Activated CD8-positive, alpha-beta memory T cell treated with anti-CD3 and anti-CD28 coated beads, Interleukin-2, amount 50 U/mL, for 24 hours (primary cell): ENCODE results near the gene PDE10A.
"Not testable (repeated sequence)": the region's sequence is repeated elsewhere in the genome, so short reads cannot be mapped to it uniquely, and the experiment has no call there.

Source experiments
- DNase-seq: peaks from one replicate; pipeline ENCODE4 v3.0.0-alpha.2; 2020; ENCODE audit errors: extremely low read depth

PDE10A gene

DNA sequence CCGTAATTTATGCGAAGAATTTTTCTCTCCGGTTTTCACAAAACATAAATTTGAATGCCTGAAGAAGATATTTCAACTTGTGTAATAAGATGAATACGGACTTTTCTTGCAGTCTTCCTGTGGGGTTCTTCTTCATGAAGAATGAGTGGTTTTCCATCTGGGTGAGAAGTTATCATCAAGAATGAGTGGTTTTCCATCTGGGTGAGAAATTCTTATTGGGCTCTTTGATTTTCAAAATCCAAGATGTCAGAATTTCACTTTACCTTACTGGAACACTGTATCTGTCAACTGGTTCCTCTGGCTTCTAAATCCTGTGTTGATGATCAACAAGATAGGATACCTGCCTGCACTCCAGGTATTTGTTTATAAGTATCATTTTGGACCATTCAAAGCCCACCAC is 193.6 kb downstream of the PDE10A start:
- no peak for DNase-seq

DNA sequence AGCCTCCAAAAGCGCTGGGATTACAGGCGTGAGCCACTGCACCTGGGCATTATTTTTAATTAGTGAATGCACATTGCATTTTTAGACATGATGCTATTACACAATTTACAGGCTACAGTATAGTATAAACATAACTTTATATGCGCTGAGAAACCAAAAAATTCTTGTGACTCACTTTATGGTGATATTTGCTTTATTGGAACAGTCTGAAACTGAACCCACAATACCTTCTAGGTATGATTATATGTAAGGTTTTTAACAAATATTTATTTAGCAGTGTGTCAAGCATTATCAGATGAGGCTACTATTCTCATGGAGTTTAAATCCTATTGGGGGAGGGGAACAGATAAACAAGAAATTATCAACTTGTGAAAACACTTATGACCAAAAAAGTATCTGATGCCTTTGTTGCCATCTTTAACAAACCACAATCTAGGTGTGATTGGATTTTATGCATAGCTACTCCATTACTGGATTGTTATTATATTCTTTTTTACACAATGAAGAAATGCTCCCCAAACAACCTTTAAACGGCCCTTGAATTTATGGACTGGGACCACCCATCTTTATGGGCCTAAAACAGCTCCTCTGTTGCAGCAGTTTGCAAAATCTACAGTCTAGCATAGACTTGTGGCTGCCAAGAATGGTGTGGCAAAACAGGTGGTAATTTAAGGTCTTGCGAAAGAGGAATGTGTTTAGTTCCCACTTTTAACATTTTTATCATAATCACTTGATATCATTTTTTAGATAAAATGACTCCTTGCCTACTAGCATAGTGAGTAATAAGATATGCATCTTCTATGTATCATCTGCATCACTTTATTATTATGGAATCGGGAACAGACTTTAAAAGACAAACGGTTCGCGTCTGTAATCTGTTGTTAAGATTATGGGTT is 194.5 kb downstream of the PDE10A start:
- no peak for DNase-seq

DNA sequence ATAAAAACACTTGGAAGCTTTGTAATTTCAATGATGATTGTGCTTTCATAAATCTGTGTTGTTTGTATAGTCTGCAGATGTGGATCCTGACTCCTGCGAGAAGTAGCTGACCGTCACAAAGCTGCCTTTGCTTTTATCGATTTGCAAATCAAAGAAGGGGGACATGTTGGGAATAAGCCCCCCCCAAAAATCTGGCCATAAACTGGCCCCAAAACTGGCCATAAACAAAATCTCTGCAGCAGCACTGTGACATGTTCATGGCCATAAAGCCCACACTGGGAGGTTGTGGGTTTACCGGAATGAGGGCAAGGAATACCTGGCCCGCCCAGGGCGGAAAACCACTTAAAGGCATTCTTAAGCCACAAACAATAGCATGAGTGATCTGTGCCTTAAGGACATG is 199.5 kb downstream of the PDE10A start:
- not testable (repeated sequence) for DNase-seq

DNA sequence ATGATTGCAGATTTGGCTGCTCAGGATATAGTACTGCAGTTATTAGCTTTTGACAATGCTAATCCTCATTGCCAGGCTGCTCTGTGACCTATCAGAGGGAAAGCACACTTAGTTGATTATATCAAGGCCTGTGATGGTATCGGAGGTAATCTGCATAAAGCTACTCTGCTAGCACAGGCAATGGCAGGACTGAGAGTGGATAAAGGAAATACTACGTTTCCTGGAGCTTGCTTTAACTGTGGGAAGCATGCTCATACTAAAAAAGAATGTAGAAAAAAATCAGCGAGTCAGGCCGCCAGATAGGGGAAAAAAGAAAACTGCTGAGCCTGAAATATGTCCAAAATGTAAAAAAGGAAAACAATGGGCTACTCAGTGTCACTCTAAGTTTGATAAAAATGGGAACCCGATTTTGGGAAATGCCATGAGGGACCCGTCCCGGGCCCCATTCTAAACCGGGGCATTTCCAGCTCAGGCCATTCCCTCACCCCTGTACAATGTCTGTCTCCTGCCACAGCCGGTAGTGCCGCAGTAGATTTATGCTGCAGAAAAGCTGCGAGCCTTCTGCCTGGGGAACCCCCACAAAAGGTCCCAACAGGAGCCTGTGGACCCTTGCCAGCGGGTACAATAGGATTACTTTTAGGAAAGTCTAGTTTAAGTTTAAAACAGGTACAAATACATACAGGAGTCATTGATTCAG is 203.3 kb downstream of the PDE10A start:
- DNase-seq, result not testable (repeated sequence)

DNA sequence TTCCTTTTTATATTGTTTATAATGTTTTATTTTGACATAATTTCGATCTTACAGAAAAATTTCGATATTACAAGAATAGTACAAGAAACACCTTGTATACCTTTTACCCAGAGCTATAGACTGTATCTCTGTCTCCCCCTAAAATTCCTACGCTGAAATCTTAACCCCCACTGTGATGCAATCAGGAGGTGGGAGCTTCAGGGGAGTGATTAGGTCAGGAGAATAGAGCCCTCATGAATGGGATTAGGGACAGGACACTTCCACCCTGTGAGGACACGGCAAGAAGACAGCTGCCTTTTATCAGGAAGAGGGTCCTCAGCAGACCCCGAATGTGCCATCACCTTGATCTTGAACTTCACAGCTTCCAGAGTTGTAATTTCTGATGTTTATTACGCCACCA is 204.9 kb downstream of the PDE10A start:
- no peak for DNase-seq

DNA sequence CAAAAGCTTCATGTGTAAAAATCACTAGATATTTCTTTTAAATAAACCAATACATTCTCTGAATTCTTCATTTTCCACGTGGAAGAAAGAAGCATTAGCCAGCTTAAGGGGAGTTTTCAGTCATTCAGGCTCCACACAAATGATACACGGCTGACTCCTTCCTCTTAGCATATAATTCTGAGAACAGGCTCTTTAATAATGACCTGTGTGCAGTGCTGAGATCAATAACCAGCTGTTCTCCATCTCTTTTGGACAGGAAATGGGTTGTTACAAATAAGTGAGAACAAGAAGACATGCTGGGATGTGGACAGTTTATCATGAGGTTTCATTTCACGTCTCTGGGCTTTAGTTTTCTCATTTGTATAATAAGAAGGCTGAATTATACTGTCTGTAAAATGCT is 206.8 kb downstream of the PDE10A start:
- DNase-seq, result no peak

DNA sequence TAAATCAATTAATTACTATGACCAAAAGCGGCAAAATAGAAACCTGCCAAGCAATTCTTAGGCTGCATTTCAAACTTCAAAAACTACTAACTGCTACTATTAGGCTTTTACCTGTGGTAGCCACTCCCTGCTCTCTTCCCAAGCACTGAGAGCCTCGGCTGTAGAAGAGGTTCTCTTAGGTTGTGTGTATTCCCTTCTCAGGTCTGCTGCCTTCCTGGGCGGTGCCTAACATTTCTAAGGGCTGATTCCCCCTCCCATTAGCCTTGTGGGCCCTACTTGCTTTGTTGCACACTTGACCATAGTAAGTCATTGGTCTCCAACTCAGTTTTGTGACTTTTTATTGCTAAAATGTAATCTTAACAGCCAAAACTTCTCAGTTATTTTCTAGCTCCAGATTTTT is 207.6 kb downstream of the PDE10A start:
- no peak for DNase-seq

DNA sequence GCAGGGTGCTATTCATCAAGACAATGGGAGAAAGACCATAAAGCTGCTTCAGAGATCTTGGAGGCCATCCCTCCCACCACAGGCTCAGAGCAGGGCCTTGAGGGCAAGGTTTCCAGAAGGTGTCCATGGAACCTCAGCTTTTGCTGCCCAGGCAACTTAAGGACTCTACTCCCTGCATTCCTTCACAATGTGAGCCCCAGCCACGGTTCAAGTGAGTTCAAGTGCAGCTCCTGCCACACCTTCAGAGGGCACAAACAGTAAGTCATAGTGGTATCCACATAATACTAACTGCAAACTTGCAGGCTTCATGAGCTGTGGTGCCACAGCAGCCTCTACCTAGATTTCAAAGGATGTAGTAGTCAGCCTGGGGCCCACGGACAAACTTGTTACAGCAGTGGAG is 209.6 kb downstream of the PDE10A start:
- DNase-seq, result no peak

DNA sequence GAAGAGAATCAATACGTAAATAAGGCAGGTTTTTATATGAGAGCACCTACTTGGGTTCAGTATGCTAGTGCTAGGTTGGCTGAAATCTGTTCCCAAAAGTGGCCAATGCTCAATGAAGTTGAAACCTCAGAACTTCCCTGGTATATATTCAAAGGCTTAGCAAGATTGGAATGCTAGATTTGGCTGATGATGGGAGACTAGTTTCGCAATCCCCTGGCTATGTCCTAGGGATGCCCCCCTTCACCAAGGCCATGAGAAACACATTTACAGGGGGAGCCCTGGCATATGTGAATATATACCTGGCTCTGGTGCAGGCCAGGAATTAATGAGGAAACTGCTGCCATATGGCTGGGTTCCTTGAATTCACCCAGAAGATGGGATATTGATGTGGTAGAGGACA is 211.2 kb downstream of the PDE10A start:
- DNase-seq, result no peak

DNA sequence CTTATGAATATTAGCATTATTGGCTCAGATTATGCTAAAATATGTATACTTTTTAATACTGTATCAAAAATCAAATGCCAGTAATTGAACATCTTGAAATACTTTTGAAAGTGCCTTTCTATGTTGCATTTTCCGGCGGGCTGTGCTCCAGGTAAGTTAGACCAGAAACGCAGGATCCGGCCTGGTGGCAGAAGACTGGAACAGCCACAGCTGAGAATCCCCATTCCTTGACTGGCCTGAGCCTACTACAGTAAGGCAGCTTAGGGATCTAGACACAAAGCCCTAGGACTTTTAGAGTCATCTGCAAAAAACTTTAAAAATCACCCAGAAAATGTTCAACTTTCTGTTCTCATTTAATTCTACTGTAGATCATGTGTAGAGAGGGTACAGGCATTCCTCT is 214.8 kb downstream of the PDE10A start:
- no peak for DNase-seq

DNA sequence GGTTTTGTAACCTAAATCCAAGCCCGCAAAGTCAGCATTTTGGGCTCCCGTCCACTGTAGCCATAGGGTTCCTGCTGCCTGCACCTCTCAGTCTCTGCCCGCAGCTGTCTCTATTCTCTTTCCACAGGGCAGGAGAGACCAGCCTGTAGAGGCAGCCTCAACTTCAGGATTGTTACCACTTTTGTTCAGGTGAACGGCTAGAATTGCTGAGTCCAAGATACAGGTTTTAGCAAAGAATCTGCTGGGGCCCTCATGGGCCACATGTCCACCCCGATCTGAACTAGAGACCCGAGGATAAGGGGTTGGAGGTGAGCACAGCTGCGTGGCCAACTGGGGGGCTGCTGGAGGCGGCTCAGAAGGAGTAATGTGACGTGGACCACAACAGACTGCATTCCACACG is 215.9 kb downstream of the PDE10A start:
- DNase-seq, result no peak

DNA sequence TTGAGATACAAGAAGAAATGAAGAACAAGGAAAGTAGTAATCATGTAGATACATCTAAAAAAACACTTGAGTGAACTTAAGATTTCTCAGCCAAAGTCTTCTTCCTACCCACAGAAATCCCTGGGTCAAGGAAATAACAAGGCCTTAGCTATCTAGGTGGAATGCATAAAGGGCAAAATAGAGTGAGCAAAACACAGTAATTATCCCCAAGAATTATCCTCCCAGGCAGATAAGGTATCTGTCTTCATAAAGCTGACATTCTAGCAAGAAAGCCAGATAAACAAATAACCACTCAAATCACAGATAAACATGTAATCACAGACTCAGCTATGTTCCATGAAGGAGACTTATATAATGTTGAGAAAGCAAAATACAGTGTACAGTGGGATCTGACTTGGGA is 216.7 kb downstream of the PDE10A start:
- no peak for DNase-seq

DNA sequence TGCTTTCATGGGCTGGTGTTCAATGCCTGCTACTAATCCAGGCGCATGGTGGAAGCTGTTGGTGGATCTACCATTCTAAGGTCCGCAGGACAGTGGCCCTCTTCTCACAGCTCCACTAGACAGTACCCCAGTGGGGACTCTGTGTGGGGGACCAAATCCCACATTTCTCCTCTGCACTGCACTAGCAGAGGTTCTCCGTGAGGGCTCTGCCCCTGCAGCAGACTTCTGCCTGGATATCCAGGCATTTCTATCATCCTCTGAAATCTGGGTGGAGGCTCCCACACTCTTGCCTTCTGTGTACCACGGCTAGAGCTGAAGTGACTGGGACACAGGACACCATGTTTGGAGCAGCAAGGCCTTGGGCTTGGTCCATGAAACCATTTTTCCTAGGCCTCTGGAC is 219.6 kb downstream of the PDE10A start:
- DNase-seq, result no peak

DNA sequence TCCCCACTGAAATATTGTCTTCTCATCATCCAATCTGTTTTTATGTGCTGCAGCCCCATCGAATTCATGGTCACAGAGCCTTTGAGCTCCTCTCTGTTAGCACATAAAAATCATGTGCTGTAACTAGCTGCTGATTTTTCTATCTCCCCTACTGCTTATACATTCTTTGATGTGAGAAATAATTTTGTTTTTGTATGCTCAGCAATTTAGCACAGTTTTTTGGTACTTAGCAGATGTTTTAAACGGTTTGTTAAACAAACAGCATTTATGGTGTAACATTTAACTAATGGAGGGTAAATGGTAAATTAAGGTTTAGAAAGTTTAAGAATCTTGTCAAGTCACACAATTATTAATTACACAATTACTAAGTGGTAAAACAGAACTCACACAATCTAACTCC is 221.9 kb downstream of the PDE10A start:
- no peak for DNase-seq

DNA sequence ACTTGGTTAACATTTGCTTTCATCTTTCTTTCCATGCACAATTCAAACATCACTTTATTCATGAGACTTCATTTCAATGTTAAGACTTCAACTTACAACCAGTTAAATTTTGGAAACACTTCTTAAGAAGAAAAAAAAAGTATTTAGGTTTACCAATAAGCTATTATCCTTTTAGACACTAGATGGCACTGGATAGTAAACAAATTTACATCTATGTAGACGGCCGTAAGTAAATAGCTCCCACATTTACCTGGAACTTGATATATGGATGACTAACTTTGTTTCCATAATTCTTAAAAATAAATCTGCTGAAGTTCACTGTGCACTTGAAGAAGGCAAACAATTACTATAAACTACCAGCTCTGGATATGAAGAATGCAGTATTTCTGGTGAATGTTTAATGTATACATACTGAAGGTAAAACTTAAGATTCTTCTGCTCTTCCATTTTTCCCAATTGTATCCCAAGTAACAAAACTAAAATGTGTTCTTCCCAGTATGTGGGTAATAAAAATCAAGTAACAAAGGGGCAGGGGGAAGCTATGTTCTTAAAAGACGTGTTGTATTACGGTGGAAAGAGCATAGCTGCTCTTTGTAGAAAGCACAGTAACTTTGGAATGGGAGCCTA is 223.0 kb downstream of the PDE10A start:
- no peak for DNase-seq

DNA sequence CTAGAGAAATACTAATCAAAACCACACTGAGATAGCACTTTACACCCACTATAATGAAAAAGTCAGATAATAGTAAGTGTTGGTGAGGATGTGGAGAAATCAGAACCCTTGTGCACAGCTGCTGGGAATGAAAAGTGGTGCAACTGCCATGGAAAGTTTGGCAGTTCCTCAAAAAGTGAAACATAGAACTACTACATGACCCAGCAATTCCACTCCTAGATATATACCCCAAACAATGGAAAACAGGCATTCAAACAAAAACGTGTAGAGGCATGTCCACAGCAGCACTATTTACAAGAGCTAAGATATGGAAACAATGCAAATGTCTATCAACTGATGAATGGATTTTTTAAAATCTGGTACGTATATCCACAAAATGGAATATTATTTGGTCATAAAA is 236.1 kb downstream of the PDE10A start:
- DNase-seq, result no peak

DNA sequence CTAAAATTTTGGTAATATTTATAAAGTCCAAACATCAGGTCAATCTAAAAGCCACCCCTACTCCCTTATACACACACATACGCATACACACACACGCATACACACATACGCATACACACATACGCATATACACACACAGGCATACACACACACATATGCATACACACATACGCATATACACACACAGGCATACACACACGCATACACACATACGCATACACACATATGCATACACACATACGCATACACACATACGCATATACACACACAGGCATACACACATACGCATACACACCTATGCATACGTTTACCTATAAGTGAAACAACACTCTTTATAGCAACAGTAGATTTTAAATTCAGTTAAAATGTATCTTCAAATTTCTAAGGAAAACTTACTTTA is 240.8 kb downstream of the PDE10A start:
- DNase-seq, result no peak

DNA sequence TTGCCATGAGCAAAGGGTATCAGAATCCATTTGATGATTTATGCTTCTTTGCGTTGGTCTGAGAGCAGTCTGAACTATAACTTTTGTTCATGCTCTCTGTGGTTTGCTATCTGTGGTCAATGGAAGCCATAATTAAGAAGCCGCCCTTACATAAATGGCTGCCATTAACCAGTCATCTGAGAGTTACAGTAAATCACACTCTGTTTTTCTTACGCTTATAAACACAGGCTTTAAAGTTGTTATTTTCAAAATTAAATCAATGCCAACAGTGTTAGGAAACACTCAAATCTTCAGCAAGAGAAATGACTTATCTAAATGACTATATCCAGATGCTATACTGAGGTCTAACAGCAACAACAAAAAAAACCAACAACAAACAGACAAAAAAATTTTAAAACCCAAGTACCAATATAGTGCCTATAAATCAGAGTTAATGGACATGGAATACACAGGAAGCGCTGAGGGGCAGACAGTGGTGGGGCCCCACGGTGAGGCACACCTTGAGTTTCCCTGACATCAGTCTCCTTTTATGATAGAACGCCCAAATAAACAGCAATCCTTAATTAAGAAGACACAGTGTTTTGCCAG is 245.7 kb downstream of the PDE10A start:
- DNase-seq, result no peak

DNA sequence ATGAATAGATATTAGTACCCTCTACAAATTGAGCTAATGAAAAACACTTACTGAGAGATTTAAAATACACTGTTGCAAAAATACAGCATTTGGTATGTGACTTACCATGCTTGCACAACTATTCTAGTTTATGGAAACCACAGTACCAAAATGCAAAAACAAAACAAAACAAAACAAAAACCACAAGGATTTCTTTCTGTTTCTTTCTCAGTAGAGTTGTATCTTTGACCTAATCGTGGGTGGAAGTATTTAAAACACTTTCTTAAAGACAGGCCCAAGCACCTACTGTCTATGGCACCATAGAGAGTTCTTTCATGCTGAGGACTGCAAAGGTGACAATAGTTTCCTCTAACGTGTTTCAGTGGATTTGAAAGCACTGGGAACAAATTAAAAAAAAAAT is 258.3 kb downstream of the PDE10A start:
- no peak for DNase-seq

DNA sequence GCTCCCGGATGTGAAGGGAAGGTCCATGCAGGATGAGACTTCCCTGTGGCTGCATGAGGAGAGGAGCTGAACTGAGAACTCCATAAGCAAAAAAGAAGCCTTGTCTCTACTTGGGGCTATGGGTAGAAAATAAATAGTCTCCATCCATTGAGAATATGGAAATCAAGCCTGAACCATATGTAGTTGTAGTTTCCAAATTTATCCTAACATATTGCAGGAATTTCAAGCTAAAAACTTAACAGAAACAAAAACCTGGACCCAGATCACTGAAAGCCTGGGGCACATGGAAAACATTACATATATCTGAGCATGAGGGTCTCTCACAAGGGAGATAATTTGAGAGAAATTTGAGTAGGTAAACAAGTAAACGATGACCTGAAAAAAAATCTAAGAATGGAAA is 258.7 kb downstream of the PDE10A start:
- no peak for DNase-seq

DNA sequence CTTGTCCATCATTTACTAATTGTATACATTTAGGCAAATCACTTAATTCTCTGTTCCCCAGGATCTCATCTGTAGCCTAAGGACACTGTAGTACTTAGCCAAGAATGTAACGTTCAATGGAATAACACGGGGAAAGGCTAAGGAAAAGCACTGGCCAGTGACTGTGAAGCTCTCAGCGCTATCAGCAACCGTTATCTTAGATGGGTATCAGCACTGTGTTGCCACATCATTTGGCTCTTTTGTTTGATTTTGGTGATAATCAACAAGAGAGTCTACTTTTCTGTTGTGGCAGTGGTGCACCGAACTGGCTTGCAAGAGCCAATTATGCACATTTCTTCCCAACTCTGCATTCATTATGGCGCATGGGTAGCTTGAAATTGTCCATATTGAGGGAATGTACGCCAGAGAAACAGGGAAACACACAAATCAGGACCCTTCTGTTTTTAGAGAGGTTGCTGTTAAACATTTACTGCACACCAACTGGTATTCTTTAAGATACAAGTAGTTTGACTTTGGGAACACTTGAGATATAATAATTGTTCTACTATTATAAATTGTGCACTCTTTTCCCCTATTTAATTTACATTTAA is 259.9 kb downstream of the PDE10A start:
- no peak for DNase-seq

DNA sequence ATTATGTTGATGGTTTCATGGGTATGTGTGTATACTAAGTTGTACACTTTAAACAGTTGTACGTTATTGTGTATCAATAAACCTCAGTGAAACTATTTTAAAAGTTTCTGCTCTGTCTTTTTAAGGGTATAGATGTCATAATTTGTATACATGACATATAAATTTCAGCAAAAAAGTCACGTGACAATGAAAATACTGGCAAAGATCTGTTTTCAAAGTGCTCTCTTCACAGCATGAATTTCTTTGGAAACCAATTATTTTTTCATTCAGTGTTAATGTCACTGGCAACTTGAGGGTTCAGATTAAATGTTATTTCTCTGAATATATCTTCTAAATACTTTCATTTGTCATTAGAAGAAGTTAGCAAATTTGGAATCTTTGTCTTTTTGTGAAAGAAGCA is 261.9 kb downstream of the PDE10A start:
- no peak for DNase-seq
